Ishikawa (cell line): Measurements from ENCODE around the gene IMMP2L.

Experiments
- CEBPB ChIP-seq: IDR thresholded peaks from 2 replicates; pipeline ENCODE4 v1.6.1; 2012
- CREB1 ChIP-seq: IDR thresholded peaks from 2 replicates; pipeline ENCODE4 v1.6.1; 2012; ENCODE audit warnings: low read depth
- EGR1 ChIP-seq: IDR thresholded peaks from 2 replicates; pipeline ENCODE4 v1.6.1; 2012
- EP300 ChIP-seq: IDR thresholded peaks from 2 replicates; pipeline ENCODE4 v1.6.1; 2012; ENCODE audit warnings: borderline replicate concordance
- RAD21 ChIP-seq: IDR thresholded peaks from 2 replicates; pipeline ENCODE4 v1.6.1; 2012; ENCODE audit warnings: low read depth
- TAF1 ChIP-seq: IDR thresholded peaks from 2 replicates; pipeline ENCODE4 v1.6.1; 2012; ENCODE audit warnings: low read depth, mild to moderate bottlenecking
- TCF12 ChIP-seq: IDR thresholded peaks from 2 replicates; pipeline ENCODE4 v1.6.1; 2012; ENCODE audit warnings: low read depth
- TF ChIP-seq, protein P1 (sequence below): IDR thresholded peaks from 2 replicates; pipeline ENCODE4 v1.6.1; 2012
- TF ChIP-seq, protein P2 (sequence below): IDR thresholded peaks from 2 replicates; pipeline ENCODE4 v1.6.1; 2012; ENCODE audit warnings: low read depth, mild to moderate bottlenecking

- TF ChIP-seq CREB1, result no peak
- TF ChIP-seq TAF1, result no peak
- TF ChIP-seq EGR1, result no peak
- no peak for TF ChIP-seq RAD21
- no peak for TF ChIP-seq TCF12
- no peak for TF ChIP-seq EP300
- TF ChIP-seq, protein P1, sequence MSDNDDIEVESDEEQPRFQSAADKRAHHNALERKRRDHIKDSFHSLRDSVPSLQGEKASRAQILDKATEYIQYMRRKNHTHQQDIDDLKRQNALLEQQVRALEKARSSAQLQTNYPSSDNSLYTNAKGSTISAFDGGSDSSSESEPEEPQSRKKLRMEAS, result no peak
- TF ChIP-seq CEBPB, result no peak
- TF ChIP-seq, protein P2, sequence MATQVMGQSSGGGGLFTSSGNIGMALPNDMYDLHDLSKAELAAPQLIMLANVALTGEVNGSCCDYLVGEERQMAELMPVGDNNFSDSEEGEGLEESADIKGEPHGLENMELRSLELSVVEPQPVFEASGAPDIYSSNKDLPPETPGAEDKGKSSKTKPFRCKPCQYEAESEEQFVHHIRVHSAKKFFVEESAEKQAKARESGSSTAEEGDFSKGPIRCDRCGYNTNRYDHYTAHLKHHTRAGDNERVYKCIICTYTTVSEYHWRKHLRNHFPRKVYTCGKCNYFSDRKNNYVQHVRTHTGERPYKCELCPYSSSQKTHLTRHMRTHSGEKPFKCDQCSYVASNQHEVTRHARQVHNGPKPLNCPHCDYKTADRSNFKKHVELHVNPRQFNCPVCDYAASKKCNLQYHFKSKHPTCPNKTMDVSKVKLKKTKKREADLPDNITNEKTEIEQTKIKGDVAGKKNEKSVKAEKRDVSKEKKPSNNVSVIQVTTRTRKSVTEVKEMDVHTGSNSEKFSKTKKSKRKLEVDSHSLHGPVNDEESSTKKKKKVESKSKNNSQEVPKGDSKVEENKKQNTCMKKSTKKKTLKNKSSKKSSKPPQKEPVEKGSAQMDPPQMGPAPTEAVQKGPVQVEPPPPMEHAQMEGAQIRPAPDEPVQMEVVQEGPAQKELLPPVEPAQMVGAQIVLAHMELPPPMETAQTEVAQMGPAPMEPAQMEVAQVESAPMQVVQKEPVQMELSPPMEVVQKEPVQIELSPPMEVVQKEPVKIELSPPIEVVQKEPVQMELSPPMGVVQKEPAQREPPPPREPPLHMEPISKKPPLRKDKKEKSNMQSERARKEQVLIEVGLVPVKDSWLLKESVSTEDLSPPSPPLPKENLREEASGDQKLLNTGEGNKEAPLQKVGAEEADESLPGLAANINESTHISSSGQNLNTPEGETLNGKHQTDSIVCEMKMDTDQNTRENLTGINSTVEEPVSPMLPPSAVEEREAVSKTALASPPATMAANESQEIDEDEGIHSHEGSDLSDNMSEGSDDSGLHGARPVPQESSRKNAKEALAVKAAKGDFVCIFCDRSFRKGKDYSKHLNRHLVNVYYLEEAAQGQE, result no peak
These were observed 663.8 kb downstream of the IMMP2L start for GRCh38 chr7:110898516-110898915.
